GM10266 (cell line): Measurements from ENCODE around the gene GRPEL1.

Source experiments
- DNase-seq: peaks from one replicate; pipeline ENCODE4 v3.0.0; 2012; ENCODE audit errors: extremely low spot score
- CTCF ChIP-seq: IDR thresholded peaks from 2 replicates; pipeline ENCODE4 v1.5.1; 2012; ENCODE audit warnings: mild to moderate bottlenecking, low read depth; ENCODE audit not compliant: control insufficient read depth, insufficient read depth; ENCODE audit errors: missing control alignments

Gene GRPEL1

GRCh38 chr4:7054106-7054880 is 13.6 kb downstream of the GRPEL1 start:
- TF ChIP-seq CTCF: no peak
- DNase-seq: no peak

- no peak for DNase-seq
- no peak for TF ChIP-seq CTCF
These were observed 14.7 kb downstream of the GRPEL1 start for GRCh38 chr4:7052923-7053715.

GRCh38 chr4:7052313-7052712 is 15.6 kb downstream of the GRPEL1 start:
- TF ChIP-seq CTCF: no peak
- DNase-seq: no peak

- DNase-seq: no peak
- no peak for TF ChIP-seq CTCF
These were observed 16.0 kb downstream of the GRPEL1 start for GRCh38 chr4:7051905-7052304.

- no peak for DNase-seq
- TF ChIP-seq CTCF: no peak
These were observed 16.7 kb downstream of the GRPEL1 start for GRCh38 chr4:7051144-7051495.

GRCh38 chr4:7050481-7051143 is 17.3 kb downstream of the GRPEL1 start:
- TF ChIP-seq CTCF: no peak
- no peak for DNase-seq

GRCh38 chr4:7049739-7050138 is 18.1 kb downstream of the GRPEL1 start:
- no peak for DNase-seq
- no peak for TF ChIP-seq CTCF
